OCI-M2 (cell line): Measurements from ENCODE around the gene PDZD2.
"Not testable (repeated sequence)": the region's sequence is repeated elsewhere in the genome, so short reads cannot be mapped to it uniquely, and the experiment has no call there.

Experiments
- DNase-seq: peaks from one replicate; lab custom pipeline; 2025; ENCODE audit not compliant: unreplicated experiment; lab: John Stamatoyannopoulos, UW

Gene PDZD2

DNA sequence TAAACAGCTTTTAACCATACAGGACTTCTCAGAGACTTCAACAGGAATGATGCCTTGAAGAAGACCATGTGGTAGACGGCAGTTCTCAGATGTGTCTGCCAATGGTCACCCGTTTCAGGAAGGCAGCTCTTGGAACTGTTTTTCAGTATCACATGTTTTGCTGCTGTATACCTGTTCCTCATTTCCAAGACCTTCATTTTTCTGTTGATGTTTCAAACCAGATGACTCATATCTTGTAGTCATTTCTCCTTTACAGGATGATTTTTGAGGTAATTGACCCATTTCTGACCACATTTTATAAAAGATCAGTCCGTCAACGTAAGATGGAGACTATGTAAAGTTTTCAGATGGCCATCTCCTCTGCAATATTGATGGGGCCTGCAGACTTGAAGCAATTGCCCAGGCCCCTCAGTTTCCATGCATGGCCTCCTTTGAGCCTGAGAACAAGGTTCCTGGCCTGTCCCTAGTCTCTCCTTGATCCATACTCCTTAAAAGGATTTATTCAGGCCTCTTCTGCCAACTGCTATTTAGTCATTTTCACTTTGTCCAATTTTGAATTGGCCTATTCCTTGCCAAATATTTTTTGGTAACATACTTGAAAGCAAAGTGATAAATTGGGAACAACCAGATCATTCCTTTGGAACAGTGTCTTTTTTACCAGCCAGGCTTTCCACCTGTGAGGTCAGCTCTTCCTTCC, 128.6 kb downstream of the PDZD2 start:
- DNase-seq = no peak

DNA sequence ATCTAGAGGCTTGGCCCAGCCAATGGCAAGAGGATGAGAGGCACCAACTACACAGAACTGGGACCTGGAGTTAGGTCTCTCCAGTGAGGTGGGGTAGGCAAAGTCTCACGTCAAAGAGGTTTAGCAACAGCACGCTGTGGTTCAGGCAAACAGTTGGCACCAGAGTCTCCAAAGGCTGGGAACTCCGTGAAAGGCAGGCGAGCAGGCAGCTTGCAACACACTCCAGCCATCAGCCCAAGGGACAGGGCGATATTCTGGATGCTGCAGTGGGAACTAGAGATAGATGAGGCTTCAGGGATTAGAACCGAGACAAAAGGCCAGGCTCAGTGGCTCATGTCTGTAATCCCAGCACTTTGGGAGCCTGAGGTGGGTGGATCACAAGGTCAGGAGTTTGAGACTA, 129.1 kb downstream of the PDZD2 start:
- DNase-seq = no peak

DNA sequence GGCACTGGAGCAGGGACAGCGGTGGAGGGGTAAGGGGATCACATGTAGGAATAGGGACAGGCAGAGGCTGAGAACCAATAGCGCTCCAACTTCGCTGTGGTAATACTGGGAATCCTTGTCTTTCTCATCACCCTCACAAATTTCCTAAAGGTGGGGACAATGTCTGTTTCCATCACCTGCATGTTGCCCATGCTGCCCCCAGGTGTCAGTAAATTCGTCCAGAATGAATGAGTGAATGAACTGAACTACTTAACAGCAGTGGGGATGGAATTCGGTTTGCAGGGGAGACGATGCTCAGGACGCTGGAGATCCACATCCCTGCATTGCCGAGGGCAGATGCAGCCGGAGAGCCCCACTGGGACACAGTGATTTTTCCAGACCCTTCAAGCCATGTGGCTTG, 129.9 kb downstream of the PDZD2 start:
- no peak for DNase-seq

DNA sequence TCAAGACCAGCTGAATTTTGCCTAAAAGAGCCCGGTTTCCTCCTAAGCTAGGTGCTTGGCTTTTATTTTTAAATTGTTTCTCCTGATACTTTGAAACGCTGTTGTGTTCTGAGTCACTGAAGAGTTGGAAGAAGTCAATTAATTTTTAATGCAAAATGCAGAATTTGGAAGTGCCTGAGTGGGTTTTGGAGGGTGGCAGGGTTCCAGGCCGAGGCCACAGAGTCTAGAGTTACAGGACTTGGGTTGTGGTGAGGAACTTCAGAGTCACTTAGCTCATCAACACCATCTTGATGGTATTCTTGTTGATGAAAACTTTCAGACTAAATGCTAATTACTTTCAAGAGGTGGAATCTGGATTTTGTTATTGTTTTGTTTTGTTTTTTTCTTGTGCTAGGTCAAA, 130.6 kb downstream of the PDZD2 start:
- no peak for DNase-seq

DNA sequence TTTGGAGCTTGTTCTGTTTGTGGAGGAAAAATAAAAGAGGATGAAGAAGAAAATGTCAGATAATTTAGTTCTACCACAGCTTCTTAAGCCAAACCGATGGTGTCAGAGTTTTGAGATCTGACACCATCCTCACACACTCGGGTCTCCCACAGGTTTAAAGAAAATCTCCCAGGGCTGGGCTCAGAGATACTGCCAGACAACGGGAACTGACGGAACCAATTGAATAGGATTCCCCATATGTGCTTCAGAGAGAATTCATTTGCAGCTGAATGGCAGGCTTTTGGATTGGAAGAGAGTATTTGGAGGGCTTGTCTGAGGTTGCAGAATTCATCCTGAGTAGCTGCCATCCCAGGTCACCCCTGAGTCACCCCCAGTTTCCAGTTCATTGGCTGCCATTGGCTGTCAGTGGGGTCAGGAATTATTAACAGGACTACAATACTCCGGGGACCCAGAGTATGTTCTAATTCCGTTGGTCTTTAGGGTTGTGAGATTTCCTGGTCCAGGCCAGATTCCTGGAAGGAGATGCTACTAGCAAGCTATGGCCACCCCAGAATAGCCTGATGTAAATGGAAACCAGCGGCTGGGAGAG, 131.3 kb downstream of the PDZD2 start:
- DNase-seq = no peak

DNA sequence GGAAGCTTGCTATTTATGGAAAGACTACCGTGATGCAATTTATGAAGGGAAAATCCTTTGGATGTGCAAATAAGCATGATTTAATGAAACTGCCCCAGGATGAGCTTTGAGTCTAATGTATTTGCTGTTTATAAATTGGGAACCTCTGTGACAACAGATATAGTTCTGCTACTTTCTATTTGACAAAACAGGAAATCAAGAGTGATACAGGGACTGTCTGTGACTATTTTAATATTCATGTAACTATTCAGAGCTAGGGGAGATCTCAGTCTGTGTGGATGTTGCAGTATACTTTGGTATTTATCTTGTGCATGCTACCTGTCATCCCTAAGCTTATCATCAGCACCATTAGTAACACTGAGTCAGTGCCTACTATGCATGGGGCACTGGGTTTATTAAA, 132.1 kb downstream of the PDZD2 start:
- DNase-seq = no peak

DNA sequence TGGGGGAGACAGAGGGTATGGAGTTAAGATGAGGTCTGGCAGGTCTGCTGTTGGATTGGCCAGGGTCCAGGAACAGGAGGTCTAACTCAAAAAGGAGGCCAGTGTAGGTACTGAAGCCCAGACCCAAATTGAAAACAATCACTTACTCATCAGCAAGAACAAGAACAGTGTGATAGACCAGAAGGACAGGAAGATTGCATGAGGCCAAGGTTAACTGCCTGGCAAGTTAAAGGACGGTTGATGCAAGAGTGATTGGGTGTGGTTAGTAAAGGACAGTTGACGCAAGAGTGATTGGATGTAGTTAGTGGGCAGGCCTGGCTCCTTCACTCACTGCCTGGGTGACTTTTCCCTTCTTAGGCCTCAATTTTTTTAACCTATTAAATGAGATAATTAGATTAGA, 132.6 kb downstream of the PDZD2 start:
- no peak for DNase-seq

DNA sequence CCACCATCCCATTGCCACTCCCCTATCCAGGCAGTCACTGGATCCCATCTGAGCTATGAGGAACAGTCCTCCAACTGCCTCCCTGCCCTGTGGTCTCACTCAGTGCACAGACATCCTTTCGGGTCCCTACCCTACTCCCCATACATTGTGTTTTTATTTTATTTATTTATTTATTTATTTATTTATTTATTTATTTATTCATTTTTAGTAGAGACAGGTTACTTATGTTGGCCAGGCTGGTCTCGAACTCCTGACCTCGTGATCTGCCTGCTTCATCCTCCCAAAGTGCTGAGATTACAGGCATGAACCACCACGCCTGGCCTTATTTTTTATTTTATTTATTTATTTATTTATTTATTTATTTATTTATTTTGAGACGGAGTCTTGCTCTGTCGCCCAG, 137.4 kb downstream of the PDZD2 start:
- DNase-seq = not testable (repeated sequence)

DNA sequence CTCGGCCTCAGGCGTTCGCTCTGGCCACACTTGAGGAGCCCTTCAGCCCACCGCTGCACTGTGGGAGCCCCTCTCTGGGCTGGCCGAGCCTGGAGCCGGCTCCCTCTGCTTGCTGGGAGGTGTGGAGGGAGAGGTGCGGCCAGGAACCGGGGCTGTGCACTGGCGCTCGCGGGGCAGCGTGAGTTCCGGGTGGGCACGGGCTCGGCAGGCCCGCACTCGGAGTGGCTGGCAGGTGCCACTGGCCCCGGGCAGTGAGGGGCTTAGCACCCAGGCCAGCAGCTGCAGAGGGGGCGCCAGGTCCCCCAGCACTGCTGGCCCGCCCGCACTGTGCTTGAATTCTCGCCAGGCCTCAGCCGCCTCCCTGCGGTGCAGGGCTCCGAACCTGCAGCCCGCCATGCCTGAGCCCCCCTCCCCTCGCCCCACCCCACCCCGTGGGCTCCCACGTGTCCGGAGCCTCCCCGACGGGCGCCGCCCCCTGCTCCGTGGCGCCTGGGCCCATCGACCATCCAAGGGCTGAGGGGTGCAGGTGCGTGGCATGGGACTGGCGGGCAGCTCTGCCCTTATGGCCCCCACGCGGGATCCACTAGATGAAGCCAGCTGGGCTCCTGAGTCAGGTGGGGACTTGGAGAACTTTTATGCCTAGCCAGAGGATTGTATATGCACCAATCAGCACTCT, 138.2 kb downstream of the PDZD2 start:
- DNase-seq = no peak

DNA sequence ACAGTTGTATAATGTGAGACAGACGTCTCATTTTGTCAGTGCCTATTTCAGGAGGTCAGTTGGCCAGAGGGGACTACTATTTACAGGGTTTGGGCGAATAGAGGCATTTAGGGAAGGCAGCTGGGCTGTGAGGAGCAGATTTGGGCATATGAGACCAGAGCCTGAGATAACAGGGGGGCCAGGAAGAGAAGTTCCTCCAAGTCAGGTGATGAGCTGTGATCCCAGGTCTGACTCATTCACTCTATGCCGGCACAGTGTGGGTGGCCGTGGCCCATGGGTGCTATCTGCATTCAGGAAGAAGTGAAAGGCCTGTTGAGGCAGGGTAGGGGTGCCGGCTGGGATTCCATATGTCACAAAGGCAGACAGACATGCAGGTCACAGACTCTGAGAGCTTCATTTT, 142.8 kb downstream of the PDZD2 start:
- no peak for DNase-seq

DNA sequence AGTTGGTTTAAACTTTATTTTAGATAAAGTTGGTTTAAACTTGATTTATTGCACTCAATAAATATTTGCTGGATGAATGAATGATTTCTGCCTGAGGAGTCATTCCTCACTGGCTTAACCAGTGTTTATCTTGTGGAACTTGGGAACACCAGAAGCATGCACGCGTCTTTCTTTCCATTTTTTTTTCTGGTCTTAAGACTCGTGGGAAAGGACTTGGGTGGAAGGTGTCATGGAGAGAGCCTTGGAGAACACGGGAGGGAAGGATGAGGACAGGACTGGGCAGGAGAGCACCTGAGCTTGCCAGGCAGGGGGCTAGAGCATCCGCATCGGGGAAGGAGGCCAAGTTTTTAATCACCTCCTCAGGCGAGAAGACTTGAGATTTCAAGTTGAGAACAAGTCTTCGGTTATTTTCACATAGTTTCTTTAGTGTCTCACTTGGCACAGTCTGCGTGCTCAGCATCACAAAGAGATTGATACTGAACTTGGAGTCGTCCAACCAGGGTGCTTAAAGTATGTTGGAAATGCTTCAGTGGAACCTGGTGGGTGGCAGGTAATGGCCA, 144.2 kb downstream of the PDZD2 start:
- no peak for DNase-seq

DNA sequence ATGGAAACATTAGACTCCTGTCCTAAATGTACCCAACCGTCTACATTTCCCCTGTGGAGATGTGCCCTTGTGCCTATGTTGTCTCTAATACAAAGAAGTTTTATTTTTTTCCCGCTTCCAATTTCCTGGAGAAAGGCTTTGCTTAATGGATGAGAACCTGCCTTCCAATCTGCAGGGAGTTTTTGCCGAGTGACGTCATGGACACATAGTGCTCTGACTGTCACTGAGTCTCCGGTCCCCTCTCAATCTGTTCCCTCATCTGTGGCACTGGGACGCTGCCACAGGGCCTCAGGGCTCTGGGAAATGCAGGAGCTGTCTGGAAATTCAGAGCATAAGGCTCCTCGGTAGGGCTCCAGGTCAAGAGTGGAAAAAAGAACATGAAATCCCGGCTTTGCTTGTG, 144.8 kb downstream of the PDZD2 start:
- DNase-seq = no peak

DNA sequence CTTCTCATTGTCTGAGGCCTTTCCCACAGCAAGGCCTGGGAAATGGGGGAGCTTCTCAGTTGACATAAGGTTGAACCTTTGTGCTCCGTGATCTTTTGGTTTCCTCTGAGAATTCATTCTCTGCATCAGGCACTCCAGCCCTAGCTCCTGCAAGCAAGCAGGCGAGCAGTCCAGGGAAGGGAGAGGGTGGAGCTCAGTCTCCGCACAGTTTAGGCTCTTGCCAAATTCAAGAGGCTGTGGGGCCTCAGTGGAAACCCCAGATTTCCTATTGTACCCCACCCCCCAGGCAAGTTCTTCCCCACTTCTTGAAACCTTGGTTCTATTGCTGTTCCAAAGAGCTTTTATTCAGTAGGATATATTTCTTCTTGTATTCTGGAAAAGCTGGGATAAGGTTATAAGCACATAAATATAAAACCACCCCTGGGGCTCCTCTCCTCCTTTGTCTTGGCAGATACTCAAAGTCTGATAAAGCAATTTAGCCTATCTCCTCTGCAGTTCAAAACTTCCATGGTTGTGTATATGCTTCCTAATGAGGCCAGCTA, 147.2 kb downstream of the PDZD2 start:
- no peak for DNase-seq

DNA sequence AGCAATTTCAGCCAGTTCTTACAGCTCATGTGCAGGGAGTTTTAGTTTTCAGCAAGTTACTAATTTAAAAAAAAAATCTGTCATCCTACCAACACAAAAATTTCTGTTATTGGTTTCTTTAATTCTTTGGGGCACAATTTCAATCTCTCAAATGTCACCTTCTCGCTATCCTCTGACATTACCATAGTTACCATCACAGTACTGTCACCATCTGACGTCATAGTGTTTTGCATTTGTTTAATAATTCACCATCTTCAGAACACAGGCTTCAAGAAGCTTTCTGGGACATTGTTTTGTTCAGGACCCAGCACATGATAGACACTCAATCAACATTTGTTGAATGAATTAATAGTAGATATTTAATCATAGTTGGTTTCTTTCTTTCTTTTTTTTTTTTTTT, 155.1 kb downstream of the PDZD2 start:
- no peak for DNase-seq

DNA sequence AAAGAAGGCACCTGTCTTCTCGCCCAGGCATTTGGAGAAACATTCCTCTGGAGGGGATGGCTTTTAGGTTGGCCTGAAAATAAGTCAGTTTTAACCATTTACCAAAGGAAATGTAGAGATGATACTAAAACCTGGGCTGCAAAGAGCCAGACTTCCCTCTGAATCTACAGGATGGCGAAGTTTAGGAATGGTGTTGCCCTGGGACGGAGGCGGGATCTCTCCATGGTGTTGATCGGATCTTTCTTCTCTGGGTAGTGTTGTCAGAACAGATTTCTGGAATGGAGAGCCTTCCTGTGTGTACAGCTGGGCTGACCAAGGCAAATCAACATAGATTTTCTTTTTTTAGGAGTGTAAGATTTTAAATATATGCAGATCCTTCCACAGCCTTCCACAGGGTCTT, 159.2 kb downstream of the PDZD2 start:
- no peak for DNase-seq

DNA sequence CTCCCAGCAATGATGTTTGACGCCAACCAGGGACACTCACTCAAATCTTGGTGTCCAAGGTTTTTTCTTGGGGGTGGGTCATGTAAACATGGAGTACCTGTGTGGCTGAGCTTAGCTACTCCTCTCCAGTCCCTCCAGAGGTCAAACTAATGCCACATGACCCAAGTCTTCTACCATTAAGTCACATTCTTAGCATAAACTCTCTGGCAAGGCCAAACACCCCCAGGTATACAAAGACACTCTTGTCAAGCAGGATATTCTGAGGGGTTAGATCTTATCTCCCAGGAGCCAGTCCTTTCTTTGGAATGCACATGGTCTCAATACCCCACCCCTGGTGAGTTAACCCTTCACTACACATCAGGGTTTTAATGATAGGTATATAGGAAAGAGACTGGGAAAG, 161.4 kb downstream of the PDZD2 start:
- DNase-seq = no peak

DNA sequence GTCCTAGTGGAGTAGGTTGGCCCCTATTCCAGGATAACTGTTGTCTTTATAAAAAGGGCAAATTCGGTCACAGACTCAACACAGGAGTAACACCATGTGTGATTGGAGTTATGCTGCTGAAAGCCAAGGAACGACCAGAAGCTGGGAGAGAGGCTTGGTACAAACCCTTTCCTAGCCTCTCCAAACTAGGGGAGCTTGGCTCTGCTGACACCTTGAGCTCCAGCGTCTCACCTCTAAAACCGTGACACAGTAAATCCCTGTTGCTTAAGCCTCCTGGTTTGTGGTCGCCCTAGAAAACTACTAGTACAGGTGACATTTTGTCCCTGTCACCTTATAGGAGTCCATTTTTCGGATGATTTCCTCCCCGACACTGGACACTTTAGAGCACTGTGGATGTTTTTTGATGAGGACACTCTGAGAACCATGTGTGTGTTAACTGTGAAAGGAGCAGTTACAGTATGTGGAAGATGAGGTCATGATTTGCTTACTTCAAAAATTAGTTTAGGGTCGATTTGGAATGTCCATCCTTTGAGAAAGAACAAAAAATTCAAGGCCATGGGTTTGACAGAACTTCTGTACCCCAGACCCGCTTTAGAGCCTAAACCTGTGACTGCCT, 167.0 kb downstream of the PDZD2 start:
- no peak for DNase-seq

DNA sequence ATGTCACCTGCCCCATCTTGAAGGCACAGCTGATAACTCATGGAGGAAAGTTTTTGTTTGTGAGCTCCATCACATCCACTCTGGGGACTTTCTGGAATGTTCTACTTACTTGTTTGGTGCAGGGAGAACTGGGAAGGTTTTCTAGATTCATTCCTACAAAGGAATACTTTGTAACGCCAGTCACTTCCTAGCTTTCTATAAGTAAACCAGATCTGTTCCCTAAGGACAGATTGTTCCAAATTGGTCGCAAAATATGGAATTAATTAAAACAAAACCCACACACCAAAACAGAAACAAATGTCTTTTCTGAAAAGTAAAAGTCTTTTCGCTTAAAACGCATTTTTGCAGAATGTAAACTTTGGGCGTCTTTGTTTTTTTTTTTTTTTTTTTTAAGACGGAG, 167.6 kb downstream of the PDZD2 start:
- no peak for DNase-seq

DNA sequence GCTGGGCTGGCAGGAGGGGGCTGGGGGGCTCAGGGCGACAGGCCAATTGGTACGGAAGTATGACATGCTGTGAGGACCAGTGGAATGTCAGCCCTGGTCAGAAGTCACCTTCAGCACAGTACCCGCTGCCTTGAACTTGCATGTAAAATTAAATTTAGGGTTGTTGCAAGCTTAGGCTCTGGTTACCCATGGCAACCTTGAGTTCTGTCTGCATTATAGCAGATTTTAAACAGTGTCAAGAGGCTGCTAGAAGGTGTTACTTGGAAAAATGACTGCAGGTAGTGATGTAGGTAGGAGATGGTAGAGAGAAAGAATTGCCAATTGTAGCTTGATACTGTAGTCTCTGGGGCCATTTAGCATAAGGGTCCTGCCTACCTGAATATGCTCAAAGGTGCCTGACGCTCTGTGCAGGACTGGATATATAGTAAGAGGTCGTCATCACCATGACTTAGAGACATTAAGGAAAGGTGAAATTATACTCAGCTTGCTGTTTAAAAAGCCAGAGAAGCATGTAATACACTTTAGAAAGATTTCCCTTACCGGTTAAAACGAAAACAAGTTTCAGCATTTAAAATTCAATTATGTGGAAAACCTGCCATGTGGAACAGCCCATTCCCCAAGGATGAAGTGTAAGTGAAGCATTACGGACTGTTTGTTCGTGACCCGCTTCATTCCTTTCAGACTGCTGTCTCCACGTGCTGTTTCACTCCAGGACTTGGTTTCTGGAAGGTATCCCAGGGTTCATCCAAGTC, 169.0 kb downstream of the PDZD2 start:
- no peak for DNase-seq

DNA sequence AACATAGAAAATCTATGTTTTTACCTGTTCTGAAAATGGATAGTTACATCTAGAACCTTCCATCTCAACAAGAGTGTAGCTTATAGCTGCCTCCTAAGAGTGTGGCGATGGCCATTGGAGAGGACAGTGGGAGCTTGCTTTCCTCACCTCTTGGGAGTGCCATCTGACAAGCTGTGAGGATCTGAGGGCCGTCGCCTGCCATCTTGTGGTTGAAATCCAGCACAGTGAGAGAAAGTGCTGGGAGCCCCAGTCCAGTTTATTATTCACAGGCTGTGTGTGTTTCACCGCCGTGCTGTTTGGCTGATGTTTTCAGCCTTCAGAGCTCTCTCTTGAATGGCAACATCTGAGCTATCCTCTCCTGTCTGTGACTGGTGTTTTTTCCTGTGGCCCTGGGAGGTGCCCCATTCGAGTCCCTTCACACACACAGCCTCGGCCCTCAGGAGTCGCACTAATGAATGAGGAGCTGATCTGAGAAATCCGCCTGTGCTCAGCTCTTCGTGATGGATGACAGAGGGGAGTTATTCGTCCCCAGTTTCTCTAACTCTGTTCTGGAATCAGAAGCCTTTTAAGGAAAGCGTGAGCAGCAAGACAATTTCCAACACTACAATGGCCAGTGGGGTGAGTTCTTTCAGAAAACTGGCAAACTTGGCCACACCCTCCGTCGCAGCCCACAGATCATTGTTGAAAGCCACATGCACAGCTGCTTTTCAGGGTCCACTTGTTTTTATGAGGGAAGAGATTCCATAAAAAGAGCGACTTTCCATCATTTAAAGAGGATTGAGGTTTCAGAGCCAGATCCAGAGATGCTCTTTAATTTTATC, 170.3 kb downstream of the PDZD2 start:
- DNase-seq = no peak
